Measurements from ENCODE around the gene OR6B2.

OR6B2 gene

GRCh38 chr2:240042740-240043139 lies 12.5 kb upstream of the OR6B2 start:
- no peak for DNase-seq (ENCODE audit: extremely low read depth, low read depth)
- TF ChIP-seq, protein P1, sequence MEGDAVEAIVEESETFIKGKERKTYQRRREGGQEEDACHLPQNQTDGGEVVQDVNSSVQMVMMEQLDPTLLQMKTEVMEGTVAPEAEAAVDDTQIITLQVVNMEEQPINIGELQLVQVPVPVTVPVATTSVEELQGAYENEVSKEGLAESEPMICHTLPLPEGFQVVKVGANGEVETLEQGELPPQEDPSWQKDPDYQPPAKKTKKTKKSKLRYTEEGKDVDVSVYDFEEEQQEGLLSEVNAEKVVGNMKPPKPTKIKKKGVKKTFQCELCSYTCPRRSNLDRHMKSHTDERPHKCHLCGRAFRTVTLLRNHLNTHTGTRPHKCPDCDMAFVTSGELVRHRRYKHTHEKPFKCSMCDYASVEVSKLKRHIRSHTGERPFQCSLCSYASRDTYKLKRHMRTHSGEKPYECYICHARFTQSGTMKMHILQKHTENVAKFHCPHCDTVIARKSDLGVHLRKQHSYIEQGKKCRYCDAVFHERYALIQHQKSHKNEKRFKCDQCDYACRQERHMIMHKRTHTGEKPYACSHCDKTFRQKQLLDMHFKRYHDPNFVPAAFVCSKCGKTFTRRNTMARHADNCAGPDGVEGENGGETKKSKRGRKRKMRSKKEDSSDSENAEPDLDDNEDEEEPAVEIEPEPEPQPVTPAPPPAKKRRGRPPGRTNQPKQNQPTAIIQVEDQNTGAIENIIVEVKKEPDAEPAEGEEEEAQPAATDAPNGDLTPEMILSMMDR (IDR thresholded peaks at IDR 0.05; ENCODE audit: low read depth, low read length, missing control alignments): no peak
- H3K4me3 ChIP-seq (replicated peaks; ENCODE audit: low read depth, low read length): no peak overlapping the region

DNA sequence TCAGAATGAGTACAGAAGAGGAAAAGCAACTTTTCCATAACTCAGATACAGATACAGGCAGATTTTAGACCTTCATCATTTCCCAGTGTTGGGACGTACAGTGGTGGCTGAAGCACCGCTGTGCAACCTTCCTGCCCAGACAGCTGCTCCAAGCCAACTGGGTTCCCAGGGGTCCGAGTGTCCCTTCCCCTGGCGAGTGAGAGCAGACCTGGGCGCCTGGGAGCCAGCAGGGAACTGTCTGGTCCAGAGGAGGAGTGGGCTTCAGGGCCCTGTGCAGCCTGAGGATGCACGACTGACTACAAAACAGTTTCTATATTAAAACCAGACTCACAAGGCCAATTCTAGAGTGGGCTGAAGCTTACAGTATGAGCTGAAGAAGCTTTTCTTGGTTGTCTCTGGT lies 11.1 kb upstream of the OR6B2 start:
- no peak overlapping the region for H3K4me3 ChIP-seq (replicated peaks; ENCODE audit: low read depth, low read length)
- no peak for DNase-seq (ENCODE audit: extremely low read depth, low read depth)
- TF ChIP-seq, protein P1 (IDR thresholded peaks at IDR 0.05; ENCODE audit: low read depth, low read length, missing control alignments): no peak

- no peak overlapping the region for H3K4me3 ChIP-seq (replicated peaks; ENCODE audit: low read depth, low read length)
- TF ChIP-seq, protein P1 (IDR thresholded peaks at IDR 0.05; ENCODE audit: low read depth, low read length, missing control alignments): no peak
- DNase-seq (ENCODE audit: extremely low read depth, low read depth): no peak
These were observed 7.1 kb upstream of the OR6B2 start for GRCh38 chr2:240037358-240037757.

DNA sequence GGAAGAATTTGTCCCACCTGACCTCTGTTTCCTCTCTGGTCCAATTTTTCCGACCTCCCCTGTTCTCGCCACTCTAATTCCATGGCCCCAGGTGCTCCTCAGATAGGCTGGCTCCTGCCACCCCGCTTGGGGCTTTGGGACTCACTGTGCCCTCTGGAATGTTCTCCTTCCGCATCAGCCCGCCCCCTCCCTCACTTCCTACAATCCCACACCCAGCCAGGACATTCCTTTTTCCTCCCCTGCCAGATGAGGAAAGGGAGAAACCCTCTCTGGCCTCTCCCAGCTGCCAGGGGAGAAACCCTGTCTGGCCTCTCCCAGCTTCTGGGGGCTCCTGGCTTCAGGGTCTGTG lies 3.1 kb upstream of the OR6B2 start:
- TF ChIP-seq, protein P1 (IDR thresholded peaks at IDR 0.05; ENCODE audit: low read depth, low read length, missing control alignments): no peak
- DNase-seq (ENCODE audit: extremely low read depth, low read depth): no peak

DNA sequence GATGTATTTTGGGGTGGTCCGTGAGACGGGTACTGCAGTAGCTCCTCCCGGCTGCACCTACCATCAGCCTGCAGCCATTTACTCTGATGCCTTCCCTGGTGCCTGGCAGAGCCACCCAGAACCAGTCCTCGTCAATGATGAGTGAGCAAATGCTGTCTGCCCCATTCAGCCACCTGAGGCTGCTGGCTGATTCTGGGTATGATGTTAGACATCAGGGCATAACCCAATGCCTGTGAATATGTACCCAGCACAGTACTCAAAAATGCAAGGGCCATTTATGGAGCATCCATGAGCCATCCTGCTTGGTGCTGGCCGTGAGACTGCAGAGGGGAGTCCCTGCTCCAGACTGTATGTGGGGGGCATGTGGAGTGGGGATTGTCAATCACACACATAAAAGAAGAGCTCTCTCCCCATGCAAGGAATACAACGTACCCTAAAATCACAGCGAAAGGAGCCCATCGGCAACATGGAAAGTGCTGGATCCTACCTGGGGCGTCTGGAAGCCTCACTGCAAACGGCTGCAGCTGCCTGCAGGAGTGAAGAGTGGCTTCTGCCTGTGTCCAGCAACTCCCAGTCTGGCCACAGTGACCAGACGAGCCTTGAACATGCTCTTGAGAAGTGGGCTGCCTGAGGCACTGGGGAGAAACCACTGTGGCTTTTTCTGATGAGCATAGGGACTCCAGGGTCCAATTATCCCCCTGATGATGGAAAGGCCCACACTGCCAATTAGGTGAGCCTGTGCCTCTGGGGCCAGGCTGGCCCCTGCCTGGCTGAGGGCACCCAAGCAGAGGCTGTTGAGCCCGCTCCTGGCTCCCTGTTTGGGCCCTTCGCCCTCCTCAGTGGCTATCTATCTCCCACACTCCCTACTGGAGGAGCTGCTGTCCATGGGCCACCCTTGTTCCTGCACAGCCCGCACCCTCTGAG lies 2.4 kb upstream of the OR6B2 start:
- no peak for DNase-seq (ENCODE audit: extremely low read depth, low read depth)
- H3K4me3 ChIP-seq (replicated peaks; ENCODE audit: low read depth, low read length): no peak overlapping the region
- TF ChIP-seq, protein P1 (IDR thresholded peaks at IDR 0.05; ENCODE audit: low read depth, low read length, missing control alignments): no peak

More for the DNA sequence above, 3.1 kb upstream of the OR6B2 start:
- H3K4me3 ChIP-seq (replicated peaks; ENCODE audit: low read depth, low read length): no peak overlapping the region

DNA sequence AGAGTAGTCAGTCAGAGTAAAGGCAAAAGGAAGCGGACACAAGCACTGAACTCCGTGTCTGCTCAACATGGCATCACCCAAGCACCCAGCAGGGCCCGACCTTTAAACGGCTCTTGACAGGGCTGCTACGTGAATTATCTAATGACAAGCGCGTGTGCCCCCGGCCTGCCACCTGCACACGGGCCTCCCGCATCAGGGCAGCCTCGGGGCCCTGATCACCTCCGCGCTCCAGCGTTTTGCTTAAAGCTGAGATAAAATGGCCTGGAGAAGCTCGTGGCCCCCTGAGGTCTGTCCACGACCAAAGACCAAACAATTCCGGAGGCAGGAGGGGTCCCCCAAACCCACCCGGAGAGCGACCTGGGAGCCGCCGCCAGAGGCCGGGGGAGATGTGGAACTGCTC lies 5.5 kb downstream of the OR6B2 start:
- peak overlapping the region; percentile 90 for H3K4me3 ChIP-seq (replicated peaks; ENCODE audit: low read depth, low read length)
- TF ChIP-seq, protein P1 (IDR thresholded peaks at IDR 0.05; ENCODE audit: low read depth, low read length, missing control alignments): no peak
- DNase-seq (ENCODE audit: extremely low read depth, low read depth): no peak
